ENCODE measurements around the gene FARS2.

- TF ChIP-seq, protein P1, sequence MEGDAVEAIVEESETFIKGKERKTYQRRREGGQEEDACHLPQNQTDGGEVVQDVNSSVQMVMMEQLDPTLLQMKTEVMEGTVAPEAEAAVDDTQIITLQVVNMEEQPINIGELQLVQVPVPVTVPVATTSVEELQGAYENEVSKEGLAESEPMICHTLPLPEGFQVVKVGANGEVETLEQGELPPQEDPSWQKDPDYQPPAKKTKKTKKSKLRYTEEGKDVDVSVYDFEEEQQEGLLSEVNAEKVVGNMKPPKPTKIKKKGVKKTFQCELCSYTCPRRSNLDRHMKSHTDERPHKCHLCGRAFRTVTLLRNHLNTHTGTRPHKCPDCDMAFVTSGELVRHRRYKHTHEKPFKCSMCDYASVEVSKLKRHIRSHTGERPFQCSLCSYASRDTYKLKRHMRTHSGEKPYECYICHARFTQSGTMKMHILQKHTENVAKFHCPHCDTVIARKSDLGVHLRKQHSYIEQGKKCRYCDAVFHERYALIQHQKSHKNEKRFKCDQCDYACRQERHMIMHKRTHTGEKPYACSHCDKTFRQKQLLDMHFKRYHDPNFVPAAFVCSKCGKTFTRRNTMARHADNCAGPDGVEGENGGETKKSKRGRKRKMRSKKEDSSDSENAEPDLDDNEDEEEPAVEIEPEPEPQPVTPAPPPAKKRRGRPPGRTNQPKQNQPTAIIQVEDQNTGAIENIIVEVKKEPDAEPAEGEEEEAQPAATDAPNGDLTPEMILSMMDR (IDR thresholded peaks at IDR 0.05) = no peak
- TF ChIP-seq POLR2A (IDR thresholded peaks at IDR 0.05) = no peak
Observed at GRCh38 chr6:5424726-5425125, 163.4 kb downstream of the FARS2 start.
